Fibroblast of lung (primary cell): ENCODE results near the gene CD79B.

Source experiments
- EZH2 ChIP-seq: IDR thresholded peaks from 2 replicates; pipeline ENCODE4 v1.5.1; 2012; ENCODE audit warnings: low read length, control low read depth, mild to moderate bottlenecking; ENCODE audit errors: missing control alignments
- TF ChIP-seq, protein P1 (sequence below), 2 donors: IDR thresholded peaks in 1 of 2; conservative IDR thresholded peaks in 1 of 2; 1 replicate in 1 of 2; 2 replicates in 1 of 2; pipeline ENCODE4 v1.5.1; 2011 to 2012; ENCODE audit warnings: low read length in 2 of 2, control low read depth in 1 of 2, inconsistent platforms in 1 of 2, low read depth in 1 of 2, mild to moderate bottlenecking in 1 of 2

GRCh38 chr17:63919311-63919723, 12.8 kb downstream of the CD79B start:
- no peak for TF ChIP-seq EZH2
- TF ChIP-seq, protein P1, sequence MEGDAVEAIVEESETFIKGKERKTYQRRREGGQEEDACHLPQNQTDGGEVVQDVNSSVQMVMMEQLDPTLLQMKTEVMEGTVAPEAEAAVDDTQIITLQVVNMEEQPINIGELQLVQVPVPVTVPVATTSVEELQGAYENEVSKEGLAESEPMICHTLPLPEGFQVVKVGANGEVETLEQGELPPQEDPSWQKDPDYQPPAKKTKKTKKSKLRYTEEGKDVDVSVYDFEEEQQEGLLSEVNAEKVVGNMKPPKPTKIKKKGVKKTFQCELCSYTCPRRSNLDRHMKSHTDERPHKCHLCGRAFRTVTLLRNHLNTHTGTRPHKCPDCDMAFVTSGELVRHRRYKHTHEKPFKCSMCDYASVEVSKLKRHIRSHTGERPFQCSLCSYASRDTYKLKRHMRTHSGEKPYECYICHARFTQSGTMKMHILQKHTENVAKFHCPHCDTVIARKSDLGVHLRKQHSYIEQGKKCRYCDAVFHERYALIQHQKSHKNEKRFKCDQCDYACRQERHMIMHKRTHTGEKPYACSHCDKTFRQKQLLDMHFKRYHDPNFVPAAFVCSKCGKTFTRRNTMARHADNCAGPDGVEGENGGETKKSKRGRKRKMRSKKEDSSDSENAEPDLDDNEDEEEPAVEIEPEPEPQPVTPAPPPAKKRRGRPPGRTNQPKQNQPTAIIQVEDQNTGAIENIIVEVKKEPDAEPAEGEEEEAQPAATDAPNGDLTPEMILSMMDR (conservative IDR thresholded peaks at IDR 0.05 in 1 of 2, IDR thresholded peaks at IDR 0.05 in 1 of 2; ENCODE audit: low read depth in 1 of 2, low read length in 2 of 2) = peak; percentile 97
